ENCODE results near the gene SYT9. TPM values are rescaled to one million over a fixed set of nuclear protein-coding genes. Genes with fewer than 3 reads are reported as not detected.

Gene SYT9
- total RNA-seq, 1 donor from 2014 or later: 2.9 TPM

DNA sequence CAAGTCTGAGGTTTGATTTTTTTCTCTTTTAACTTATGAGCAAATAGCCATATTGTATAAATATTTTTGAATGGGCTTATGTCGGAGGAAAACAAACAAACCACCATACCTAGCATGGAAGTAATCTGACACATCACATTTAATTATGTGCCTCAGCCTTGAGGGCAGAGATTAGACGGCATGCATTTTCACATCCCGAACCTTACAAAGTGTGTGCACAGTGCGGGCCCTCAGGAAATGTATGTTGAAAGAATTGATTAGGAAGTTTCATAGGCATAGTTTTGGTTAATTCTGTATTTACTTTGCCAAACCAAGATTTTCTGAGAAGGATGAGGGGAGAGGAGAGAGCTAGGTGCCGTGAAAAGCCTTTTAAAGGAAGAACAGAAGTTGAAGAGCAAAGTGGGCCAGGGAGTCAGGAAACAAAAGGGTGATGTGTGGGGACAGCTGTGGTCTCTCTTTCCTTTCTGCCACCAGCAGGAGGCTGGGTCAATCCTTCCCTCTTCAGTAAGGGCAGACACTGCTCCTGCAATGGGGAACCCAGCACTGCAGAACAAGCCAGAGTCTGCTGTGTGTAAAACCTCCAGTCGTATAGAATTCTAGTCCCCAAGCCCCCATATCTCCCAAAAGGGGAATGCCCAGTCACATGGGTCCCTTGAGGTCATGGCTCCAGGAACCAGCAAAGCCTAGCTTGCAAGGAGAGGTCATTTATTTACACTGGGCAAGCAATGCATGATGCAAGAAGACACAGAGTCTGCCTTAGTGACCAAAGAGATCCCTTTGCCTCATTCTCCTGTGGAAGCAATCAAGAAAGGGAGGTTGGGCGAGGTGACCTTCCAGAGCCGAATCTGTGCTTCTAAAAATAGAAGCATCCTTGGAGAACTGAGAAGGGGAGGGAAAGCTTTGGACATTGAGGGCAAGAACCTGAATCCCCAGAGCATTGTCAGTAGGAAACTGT lies 162.5 kb downstream of the SYT9 start:
- intact Hi-C loops (cut with DNase I): no loop called here
- TF ChIP-seq POLR2A (IDR thresholded peaks at IDR 0.05): no peak
- TF ChIP-seq POLR2AphosphoS5 (IDR thresholded peaks at IDR 0.05; ENCODE audit: insufficient read depth in 1 of 2, low read depth in 1 of 2): no peak
- TF ChIP-seq, protein P1, sequence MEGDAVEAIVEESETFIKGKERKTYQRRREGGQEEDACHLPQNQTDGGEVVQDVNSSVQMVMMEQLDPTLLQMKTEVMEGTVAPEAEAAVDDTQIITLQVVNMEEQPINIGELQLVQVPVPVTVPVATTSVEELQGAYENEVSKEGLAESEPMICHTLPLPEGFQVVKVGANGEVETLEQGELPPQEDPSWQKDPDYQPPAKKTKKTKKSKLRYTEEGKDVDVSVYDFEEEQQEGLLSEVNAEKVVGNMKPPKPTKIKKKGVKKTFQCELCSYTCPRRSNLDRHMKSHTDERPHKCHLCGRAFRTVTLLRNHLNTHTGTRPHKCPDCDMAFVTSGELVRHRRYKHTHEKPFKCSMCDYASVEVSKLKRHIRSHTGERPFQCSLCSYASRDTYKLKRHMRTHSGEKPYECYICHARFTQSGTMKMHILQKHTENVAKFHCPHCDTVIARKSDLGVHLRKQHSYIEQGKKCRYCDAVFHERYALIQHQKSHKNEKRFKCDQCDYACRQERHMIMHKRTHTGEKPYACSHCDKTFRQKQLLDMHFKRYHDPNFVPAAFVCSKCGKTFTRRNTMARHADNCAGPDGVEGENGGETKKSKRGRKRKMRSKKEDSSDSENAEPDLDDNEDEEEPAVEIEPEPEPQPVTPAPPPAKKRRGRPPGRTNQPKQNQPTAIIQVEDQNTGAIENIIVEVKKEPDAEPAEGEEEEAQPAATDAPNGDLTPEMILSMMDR (IDR thresholded peaks at IDR 0.05): no peak

DNA sequence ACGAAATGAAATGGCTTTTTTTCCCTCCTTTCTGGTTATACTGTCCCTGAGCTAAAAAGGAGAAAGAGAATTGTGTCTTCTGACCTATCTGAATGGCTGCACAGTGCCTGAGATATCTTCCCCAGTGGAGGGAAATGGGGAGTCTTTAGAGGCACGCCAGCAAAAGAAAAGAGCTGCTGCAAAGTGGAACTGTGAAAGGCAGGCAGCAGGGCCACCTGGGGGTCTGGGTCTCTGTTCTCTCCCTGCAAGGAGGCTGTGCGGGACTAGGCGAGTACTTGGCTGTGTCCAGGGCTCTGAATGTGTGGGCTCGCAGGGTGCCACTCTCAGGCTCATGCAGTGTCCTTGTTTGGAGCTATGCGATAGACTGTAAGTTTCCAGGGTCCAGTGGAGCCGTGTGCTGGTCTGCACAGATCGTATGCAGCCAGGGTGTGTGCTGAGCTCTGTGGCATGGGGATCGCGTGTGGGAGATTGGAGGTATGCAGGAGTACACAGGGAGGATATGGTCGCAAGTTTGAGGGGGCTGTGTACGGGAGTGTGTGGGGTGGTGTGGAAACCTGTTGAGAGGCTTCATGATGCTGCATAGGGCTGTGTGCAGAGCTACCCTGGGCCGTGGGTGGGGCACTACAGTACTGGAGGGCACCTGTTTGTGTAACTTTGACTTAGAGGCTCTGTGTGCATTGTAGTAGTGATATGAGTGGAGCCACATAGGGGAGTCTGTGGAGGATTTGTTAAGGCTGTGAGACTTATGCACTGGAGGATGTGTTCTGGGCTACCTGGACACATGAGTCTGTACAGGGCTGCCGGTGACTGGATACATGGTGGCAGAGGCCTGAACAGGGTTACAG lies 163.5 kb downstream of the SYT9 start:
- Histone ChIP-seq H3K27ac (no peak overlapping the region), H3K4me1 (no peaks in the 10 kb centered on the region), H3K9me3 (no peaks in the 10 kb centered on the region), H3K27me3 (no peaks in the 10 kb centered on the region), H3K36me3 (no peaks in the 10 kb centered on the region), H3K4me3 (no peak overlapping the region)
- no peak for DNase-seq (ENCODE audit: extremely low spot score in 2 of 2)
- TF ChIP-seq POLR2AphosphoS5 (IDR thresholded peaks at IDR 0.05; ENCODE audit: insufficient read depth in 1 of 2, low read depth in 1 of 2) (no peak), POLR2A (IDR thresholded peaks at IDR 0.05) (no peak)
- TF ChIP-seq, protein P1 (IDR thresholded peaks at IDR 0.05): no peak
- intact Hi-C loops (cut with DNase I): no loop called here

More for the DNA sequence above, 162.5 kb downstream of the SYT9 start:
- no peak overlapping the region for H3K27ac ChIP-seq
- no peak for DNase-seq (ENCODE audit: extremely low spot score in 2 of 2)
- H3K27me3 ChIP-seq: no peaks in the 10 kb centered on the region
- no peaks in the 10 kb centered on the region for H3K4me1 ChIP-seq
- H3K36me3 ChIP-seq: no peaks in the 10 kb centered on the region
- H3K4me3 ChIP-seq: no peak overlapping the region
- no peaks in the 10 kb centered on the region for H3K9me3 ChIP-seq

DNA sequence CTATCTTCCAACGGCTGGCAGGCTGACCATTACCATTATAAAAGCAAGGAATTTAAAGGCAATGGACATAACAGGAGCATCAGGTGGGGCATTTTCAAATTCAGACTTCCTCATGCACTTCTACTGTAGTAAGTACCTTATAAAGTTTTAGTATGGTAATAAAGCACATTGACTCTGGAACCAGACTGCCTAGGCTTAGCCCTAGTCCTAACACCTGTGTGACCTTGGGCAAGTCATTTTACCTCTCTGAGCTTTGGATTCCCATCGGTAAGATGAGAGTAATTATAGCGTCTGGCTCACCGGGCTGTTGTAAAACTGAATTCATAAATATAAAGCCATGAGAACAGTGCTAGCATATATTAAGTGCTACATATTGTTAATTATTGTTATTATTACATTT lies 164.4 kb downstream of the SYT9 start:
- Histone ChIP-seq H3K27ac (no peak overlapping the region), H3K4me3 (no peak overlapping the region), H3K27me3 (no peaks in the 10 kb centered on the region), H3K4me1 (no peaks in the 10 kb centered on the region), H3K36me3 (no peaks in the 10 kb centered on the region), H3K9me3 (no peaks in the 10 kb centered on the region)
- intact Hi-C loops (cut with DNase I): no loop called here
- TF ChIP-seq POLR2A (IDR thresholded peaks at IDR 0.05): no peak
- TF ChIP-seq POLR2AphosphoS5 (IDR thresholded peaks at IDR 0.05; ENCODE audit: insufficient read depth in 1 of 2, low read depth in 1 of 2): no peak
- TF ChIP-seq, protein P1 (IDR thresholded peaks at IDR 0.05): no peak
- no peak for DNase-seq (ENCODE audit: extremely low spot score in 2 of 2)

DNA sequence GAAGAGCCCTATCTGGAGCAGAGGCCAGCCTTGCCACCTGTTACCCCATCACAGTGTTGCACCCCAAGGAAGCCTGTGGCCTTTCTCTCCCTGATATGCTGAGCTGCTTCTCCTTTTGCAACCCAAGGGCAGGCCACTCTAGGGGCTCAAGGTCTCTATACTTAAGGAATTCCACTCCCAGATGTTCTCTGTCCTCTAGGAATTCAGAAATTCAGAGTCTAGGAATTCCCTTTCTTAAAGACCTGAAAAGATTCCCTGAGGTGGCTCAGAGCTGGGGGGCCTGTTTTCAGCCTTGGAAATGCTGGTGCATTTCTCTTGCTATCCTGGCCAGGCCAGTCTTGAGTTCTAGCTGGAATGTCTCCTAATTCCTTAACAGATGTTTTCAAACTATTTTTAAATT lies 165.6 kb downstream of the SYT9 start:
- H3K27ac ChIP-seq: no peak overlapping the region
- no peak overlapping the region for H3K4me3 ChIP-seq
- TF ChIP-seq POLR2AphosphoS5 (IDR thresholded peaks at IDR 0.05; ENCODE audit: insufficient read depth in 1 of 2, low read depth in 1 of 2) (no peak), POLR2A (IDR thresholded peaks at IDR 0.05) (no peak)
- TF ChIP-seq, protein P1 (IDR thresholded peaks at IDR 0.05): no peak
- H3K9me3 ChIP-seq: no peaks in the 10 kb centered on the region
- no peaks in the 10 kb centered on the region for H3K36me3 ChIP-seq
- no peak for DNase-seq (ENCODE audit: extremely low spot score in 2 of 2)
- no peaks in the 10 kb centered on the region for H3K4me1 ChIP-seq
- no peaks in the 10 kb centered on the region for H3K27me3 ChIP-seq
- intact Hi-C loops (cut with DNase I): no loop called here

All from vagina (tissue), 2 donors.